HG02759 (cell line): ENCODE data around the gene ARPC5L.
"Not testable (repeated sequence)": the region's sequence is repeated elsewhere in the genome, so short reads cannot be mapped to it uniquely, and the experiment has no call there.

ENCODE experiments used
- ATAC-seq: cut with Tn5 transposase; IDR thresholded peaks from one replicate; pipeline ENCODE4 v1.9.1; 2021; ENCODE audit warnings: mild to moderate bottlenecking, moderate library complexity; ENCODE audit not compliant: unreplicated experiment

ARPC5L gene

GRCh38 chr9:124889006-124889405, 27.1 kb downstream of the ARPC5L start:
- no peak for ATAC-seq

- no peak for ATAC-seq
Observed at GRCh38 chr9:124890179-124890578, 28.2 kb downstream of the ARPC5L start.

GRCh38 chr9:124894035-124894740, 32.3 kb downstream of the ARPC5L start:
- ATAC-seq: no peak

GRCh38 chr9:124894741-124895170, 32.8 kb downstream of the ARPC5L start:
- ATAC-seq: no peak

GRCh38 chr9:124897570-124898460, 35.9 kb downstream of the ARPC5L start:
- ATAC-seq: no peak

- ATAC-seq: no peak
Observed at GRCh38 chr9:124899845-124900244, 37.9 kb downstream of the ARPC5L start.

GRCh38 chr9:124906966-124907365, 45.0 kb downstream of the ARPC5L start:
- ATAC-seq: no peak

GRCh38 chr9:124908098-124908497, 46.2 kb downstream of the ARPC5L start:
- ATAC-seq: no peak

GRCh38 chr9:124911766-124912165, 49.8 kb downstream of the ARPC5L start:
- ATAC-seq: no peak

GRCh38 chr9:124913378-124913777, 51.4 kb downstream of the ARPC5L start:
- no peak for ATAC-seq

GRCh38 chr9:124914753-124915405, 52.9 kb downstream of the ARPC5L start:
- no peak for ATAC-seq

- ATAC-seq: not testable (repeated sequence)
Observed at GRCh38 chr9:124920394-124920793, 58.5 kb downstream of the ARPC5L start.
